Measurements from ENCODE around the gene GRIA1. TPM values are rescaled to one million over a fixed set of nuclear protein-coding genes. Genes with fewer than 3 reads are reported as not detected.

Gene GRIA1
- total and polyA plus RNA-seq, 2 of the 13 experiments (the other 11 are each of a cell fraction or from before 2014, with no cell fraction given): not detected

DNA sequence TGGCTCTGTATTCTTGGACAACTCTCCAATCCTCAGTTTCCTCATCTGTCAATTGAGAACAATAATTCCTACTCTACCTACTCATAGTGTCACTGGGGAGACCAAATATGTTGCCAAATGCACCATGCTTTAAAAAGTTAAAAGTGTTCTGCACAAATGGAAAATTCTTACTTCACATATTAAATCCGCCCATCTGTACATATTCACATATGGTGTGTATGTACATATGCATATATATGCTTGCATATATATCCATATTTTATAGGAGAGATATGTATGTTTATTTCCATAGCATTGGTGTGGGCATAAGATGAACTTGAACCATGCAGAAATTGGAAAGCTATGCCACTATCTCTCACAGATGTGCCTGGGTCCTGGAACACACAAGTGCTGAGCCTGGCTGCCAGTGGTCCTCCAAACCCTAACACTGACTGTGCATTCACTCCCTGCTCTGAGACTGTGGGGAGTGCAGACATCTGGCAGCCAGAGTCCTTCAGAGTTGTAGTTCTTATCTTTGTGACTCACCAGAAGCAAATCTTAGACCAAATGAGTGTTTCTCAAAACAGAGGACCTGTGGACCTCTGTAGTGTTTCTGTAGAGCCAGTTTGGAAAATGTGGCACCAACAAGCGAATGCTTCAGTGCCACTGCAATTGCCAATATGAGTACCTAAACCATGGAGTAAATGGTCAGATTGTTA is 168.7 kb downstream of the GRIA1 start:
- Histone ChIP-seq H3K4me1 (ENCODE audit: insufficient read depth, low read length) (peaks cover 14% of the 10 kb centered on the region), H3K4me3 (replicated peaks in 1 of 3; ENCODE audit: insufficient read depth in 1 of 3, low read depth in 2 of 3, low read length in 3 of 3) (no peak overlapping the region), H3K9me3 (ENCODE audit: low read length) (no peaks in the 10 kb centered on the region), H3K27me3 (ENCODE audit: control insufficient read depth in 1 of 2, insufficient read depth in 2 of 2, low read length in 2 of 2) (no peaks in the 10 kb centered on the region), H3K36me3 (replicated peaks in 1 of 2; ENCODE audit: control insufficient read depth in 1 of 2, insufficient read depth in 2 of 2, low read length in 2 of 2) (no peaks in the 10 kb centered on the region), H3K79me2 (ENCODE audit: insufficient read depth, low read length) (no peaks in the 10 kb centered on the region), H3K4me2 (ENCODE audit: low read depth, low read length) (no peak overlapping the region), H3K27ac (ENCODE audit: extremely low read length, insufficient read depth, low read length) (no peak overlapping the region), H4K20me1 (ENCODE audit: insufficient read depth, low read length) (no peaks in the 10 kb centered on the region), H2AFZ (ENCODE audit: low read length) (no peak overlapping the region), H3K9ac (ENCODE audit: insufficient read depth, low read depth, low read length) (no peak overlapping the region)
- ChIA-PET CTCF (ENCODE audit: low intra/inter-chr PET ratio, low total read pairs) (no interaction called here), POLR2A (no interaction called here)
- intact Hi-C loops (cut with micrococcal nuclease; ENCODE audit: unreplicated experiment): no loop called here
- WGBS (ENCODE audit: low lambda C conversion rate): 25% methylated on average over 2 of the region's 2 CpGs
- TF ChIP-seq NFIB (CRISPR knock-in tag; IDR thresholded peaks at IDR 0.05; ENCODE audit: borderline replicate concordance): no peak
- no peak for TF ChIP-seq ZNF136 (CRISPR knock-in tag; IDR thresholded peaks at IDR 0.05; ENCODE audit: low read depth)
- TF ChIP-seq NFE2L2 (IDR thresholded peaks at IDR 0.05; ENCODE audit: low read length): no peak
- TF ChIP-seq, protein P1, sequence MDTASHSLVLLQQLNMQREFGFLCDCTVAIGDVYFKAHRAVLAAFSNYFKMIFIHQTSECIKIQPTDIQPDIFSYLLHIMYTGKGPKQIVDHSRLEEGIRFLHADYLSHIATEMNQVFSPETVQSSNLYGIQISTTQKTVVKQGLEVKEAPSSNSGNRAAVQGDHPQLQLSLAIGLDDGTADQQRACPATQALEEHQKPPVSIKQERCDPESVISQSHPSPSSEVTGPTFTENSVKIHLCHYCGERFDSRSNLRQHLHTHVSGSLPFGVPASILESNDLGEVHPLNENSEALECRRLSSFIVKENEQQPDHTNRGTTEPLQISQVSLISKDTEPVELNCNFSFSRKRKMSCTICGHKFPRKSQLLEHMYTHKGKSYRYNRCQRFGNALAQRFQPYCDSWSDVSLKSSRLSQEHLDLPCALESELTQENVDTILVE (CRISPR knock-in tag; IDR thresholded peaks at IDR 0.05): no peak
- no peak for TF ChIP-seq ZNF777 (CRISPR knock-in tag; IDR thresholded peaks at IDR 0.05)
- no peak for TF ChIP-seq ZNF674 (CRISPR knock-in tag; IDR thresholded peaks at IDR 0.05; ENCODE audit: low read depth)
- TF ChIP-seq SAP130 (CRISPR knock-in tag; IDR thresholded peaks at IDR 0.05; ENCODE audit: low read depth): no peak
- no peak for TF ChIP-seq ZNF850 (CRISPR knock-in tag; conservative IDR thresholded peaks at IDR 0.05)
- TF ChIP-seq DR1 (CRISPR knock-in tag; IDR thresholded peaks at IDR 0.05): no peak
- TF ChIP-seq MED8 (CRISPR knock-in tag; IDR thresholded peaks at IDR 0.05; ENCODE audit: insufficient replicate concordance): no peak
- no peak for TF ChIP-seq ZSCAN9 (CRISPR knock-in tag; IDR thresholded peaks at IDR 0.05; ENCODE audit: borderline replicate concordance)
- TF ChIP-seq ZNF451 (CRISPR knock-in tag; IDR thresholded peaks at IDR 0.05): no peak
- TF ChIP-seq ZNF577 (CRISPR knock-in tag; IDR thresholded peaks at IDR 0.05; ENCODE audit: borderline replicate concordance, low read depth): no peak
- TF ChIP-seq ZFP41 (CRISPR knock-in tag; IDR thresholded peaks at IDR 0.05; ENCODE audit: borderline replicate concordance): no peak
- TF ChIP-seq ZNF713 (CRISPR knock-in tag; IDR thresholded peaks at IDR 0.05): no peak
- no peak for TF ChIP-seq HOXD1 (CRISPR knock-in tag; IDR thresholded peaks at IDR 0.05)
- TF ChIP-seq CEBPG (CRISPR knock-in tag; IDR thresholded peaks at IDR 0.05): no peak
- TF ChIP-seq RFX5 (IDR thresholded peaks at IDR 0.05; ENCODE audit: low read depth, low read length): no peak
- DNase-seq (ENCODE audit: low spot score) (no peak), FAIRE-seq (no peak), ATAC-seq (no peak)
- no TSS peak for BruUV-seq (replicated peaks)
- in situ Hi-C loops (cut with HindIII; ENCODE audit: extremely low pct_ligation_motif_present, low pct_unique_long_range_greater_than_20kb): no loop called here
